NCI-H128 (cell line): Measurements from ENCODE around the gene ITPK1.
"Not testable (repeated sequence)": the region's sequence is repeated elsewhere in the genome, so short reads cannot be mapped to it uniquely, and the experiment has no call there.

Experiments
- DNase-seq: peaks from one replicate; lab custom pipeline; 2025; ENCODE audit not compliant: unreplicated experiment; lab: John Stamatoyannopoulos, UW

The ITPK1 gene

DNA sequence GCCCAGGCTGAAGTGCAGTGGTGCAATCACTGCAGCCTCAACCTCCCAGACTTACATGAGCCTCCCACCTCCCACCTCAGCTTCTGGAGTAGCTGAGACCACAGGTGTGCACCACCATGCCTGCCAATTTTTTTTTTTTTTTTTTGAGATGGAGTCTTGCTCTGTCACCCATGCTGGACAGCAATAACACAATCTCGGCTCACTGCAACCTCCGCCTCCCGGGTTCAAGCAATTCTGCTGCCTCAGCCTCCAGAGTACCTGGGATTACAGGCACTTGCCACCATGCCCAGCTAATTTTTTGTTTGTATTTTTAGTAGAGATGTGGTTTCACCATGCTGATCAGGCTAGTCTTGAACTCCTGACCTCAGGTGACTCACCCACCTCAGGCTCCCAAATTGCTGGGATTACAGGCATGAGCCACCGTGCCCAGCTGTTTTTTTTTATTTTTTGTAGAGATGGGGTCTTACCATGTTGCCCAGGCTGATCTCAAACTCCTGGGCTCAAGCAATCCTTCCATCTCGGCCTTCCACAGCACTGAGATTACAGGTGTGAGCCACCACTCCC lies 15.6 kb upstream of the ITPK1 start:
- DNase-seq, result not testable (repeated sequence)

DNA sequence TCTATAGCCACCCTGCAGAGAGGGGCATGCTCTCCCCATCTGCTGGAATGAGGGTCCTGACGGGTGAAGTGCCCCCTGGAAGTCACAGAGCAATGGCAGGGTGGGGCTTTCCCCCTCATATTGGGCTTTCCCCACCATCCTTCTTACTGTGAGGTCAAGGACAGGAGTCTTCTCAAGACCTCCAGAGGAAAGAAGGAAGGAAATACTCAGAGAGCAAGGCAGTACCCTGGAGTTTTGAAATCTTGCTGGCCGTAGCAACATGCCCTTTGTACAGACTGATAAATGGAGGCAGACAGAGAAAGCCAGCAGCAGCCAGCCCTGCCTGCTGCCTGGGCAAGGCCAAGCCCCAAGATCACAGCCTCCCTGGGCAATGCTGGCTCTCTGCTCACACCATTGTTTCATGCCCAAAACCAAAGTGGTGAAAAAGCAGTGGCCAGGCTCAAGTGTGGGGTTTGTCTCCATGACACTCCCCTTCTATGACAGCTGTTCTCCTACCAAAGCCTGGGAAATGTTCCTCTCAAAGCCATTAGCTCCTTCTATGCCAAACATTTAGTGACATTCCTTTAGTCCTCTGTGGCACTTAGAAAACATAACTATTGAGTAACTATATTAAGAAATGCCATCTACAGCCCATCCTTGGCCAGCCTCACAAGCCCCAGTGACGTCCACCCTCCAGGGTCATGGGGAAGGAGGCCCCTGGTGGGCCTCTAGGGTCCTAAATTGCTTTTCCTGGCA lies 13.2 kb upstream of the ITPK1 start:
- no peak for DNase-seq

DNA sequence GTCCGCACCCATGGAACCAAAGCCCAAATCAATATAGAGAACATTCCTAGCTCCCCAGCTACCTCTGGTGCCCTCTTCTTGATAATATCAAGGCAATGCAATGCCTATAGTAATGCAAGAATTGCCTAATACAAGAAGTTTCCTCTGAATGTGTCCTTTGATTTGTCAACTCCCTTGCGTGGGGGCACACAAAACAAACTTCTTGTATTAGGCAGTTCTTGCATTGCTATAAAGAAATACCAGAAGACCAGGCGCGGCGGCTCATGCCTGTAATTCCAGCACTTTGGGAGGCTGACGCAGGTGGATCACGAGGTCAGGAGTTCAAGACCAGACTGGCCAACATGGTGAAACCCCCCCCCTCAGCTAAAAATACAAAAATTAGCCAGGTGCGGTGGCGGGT lies 10.4 kb upstream of the ITPK1 start:
- DNase-seq, result no peak

DNA sequence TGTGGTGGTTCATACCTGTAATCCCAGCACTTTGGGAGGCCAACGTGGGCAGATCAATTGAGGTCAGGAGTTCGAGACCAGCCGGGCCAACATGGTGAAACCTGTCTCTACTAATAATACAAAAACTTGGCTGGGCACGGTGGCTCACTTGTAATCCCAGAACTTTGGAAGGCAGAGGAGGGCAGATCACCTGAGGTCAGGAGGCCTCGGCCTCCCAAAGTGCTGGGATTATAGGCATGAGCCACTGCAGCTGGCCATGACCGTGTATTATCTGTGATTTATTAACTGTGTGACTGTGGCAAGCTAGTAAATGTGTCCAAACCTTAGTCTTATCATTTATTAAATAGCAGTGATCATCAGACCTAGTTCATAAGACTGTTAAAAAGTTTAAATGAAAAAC lies 7.1 kb upstream of the ITPK1 start:
- no peak for DNase-seq

DNA sequence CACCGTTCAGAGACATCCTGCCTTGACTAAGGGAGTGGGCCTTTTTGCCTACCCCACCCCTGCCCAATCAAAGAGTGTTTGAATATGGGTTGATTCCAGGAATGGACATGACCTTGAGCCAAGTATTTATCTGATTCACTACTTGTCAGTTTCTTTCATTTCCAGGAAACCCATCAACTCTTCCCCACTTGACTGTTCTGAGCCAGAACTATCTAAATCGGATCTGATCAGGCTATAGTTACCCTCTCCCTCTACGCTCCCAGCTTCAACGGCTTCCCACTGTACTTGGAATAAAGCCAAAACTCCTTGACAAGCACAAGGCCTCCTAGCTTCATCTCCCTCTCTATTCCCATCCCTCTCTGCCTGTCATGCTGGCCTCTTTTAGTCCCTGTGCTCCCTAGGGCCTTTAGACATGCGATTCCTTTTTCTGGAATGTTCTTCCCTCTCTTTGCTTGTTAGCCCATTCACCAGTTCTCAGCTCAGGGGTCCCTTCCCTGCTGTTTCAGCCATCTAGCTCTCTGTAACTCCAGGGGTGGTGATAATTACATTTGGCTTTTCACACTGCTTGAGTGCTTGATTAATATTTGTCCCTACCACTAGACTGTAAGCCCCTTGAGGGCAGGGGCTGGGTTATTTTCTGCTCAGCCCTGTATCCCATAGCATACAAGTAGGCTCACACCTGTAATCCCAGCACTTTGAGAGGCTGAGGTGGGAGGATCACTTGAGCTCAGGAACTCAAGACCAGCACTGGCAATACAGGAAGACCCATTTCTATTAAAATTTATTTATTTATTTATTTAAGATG lies 5.5 kb upstream of the ITPK1 start:
- no peak for DNase-seq

DNA sequence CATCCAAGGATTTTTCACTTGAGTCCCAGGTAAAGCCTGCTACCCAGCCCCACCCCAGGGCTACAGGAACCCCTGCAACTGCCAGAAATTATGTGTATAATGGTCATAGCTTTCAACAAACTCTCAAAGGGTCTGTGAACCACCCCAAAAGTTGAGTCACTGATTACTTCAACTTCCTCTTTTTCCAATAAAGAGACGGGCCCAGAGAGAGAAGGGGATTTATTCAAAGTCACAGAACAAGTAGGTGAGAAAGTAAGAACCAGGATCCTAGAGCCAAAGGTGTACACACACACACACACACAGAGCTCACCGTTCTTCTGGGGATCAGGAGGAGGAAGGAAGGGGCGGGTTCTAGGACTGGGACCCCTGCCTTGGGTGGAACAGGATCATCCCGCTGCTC lies 4.8 kb upstream of the ITPK1 start:
- no peak for DNase-seq

DNA sequence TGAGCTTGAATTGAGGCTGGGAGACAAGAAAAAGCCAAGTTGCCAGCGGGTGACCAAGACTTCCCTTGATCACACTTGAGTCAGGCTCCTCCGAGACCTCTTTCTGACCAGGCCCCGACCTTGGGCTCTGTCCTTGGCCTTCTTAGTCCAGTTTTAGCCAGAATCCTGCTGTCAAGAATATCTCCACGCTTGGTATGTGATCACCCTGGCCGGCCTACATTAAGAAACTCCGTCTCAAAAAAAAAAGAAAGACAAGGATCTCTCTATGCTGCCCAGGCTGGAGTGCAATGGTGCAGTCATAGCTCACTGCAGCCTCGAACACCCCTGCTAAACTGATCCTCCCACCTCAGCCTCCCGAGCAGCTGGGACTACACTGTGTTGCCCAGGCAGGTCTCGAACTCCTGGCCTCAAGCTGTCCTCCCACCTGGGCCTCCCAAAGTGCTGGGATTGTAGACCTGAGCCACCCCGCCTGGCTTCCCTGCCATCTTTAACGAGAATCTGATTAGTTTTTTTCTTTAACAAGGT lies 1.0 kb upstream of the ITPK1 start:
- no peak for DNase-seq

DNA sequence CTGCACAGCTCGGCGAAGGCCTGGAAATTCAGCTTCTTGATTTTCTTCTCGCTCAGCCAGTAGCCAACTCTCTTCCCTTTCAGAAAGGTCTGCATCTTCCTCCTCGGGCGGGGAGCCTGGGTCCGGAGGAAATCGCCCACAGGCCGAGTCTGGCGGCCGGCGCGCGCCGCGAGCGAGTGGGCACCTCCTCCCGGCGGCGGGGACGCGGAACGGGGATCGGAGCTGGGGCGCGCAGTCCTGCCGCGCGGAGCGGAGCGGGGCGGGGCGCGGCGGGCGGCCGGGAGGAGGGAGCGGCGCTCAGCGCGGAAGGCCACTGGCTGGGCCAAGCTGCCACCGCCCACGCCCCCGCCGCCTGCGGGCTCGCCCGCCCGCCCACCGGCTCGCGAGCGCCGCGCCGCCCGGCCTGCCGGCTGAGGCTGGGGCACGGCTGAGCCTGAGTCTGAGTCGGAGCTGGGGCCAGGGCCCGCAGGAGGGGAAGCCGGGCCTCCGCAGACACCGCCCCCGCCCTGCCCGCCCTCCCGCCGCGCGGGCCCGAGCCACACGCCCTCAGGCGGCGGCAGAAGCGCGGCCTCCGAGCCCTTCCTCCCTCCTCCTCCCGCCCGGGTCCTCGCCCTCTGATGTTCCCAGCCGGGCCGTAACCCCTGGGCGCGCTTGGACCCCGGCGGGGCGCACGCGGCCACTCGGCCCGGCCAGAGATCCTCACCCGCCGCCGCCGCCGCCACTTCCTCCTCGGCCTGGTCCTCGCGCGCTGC lies 480 bp downstream of the ITPK1 start:
- peak; percentile 81 for DNase-seq

DNA sequence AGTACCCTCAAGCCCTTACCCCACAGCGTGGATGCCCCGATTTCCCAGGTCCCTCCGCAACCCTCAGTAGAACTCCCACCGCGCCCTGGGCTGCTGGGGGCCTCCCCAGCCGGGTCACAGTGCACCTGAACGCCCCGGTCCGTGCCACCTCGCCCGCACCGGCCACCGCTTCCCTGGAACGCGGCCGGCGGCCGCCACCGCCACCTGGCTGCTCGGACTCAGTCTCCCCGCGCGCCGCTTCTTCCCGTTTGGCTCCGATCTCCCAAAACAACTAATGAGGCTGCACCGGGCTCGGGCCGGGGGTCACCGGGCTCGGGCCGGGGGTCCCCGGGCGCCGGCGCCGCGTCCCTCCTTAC lies 1.0 kb downstream of the ITPK1 start:
- DNase-seq, result no peak

DNA sequence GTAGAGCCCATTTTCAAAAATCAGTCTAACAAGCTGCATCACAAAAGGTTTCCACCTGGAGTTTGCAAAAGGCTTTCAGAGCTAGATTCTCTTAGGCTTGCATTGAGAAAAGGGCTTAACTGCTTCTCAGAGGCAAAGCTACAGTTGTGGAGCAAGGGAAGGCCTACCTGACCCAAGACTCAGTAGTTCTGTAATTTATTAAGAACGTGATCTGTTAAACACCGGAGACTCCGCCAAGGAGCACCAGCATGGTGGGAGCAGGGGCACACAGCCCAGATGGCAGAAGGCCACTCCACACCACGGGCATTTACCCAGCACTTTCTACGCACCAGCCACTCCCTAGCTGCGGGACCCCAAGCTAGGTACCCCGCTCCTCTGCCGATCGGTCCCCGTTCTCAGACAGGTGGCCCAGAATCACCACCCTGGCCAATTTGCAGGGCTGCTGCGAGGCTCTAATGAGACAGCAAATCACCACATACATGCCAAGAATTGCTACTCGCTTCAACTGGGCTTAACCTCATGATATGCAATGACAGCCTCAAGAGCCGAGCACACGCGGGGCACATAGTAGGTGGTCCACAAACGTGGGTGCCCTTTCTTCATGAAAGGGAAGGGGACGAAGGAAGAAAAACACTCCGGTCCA lies 1.5 kb downstream of the ITPK1 start:
- no peak for DNase-seq

DNA sequence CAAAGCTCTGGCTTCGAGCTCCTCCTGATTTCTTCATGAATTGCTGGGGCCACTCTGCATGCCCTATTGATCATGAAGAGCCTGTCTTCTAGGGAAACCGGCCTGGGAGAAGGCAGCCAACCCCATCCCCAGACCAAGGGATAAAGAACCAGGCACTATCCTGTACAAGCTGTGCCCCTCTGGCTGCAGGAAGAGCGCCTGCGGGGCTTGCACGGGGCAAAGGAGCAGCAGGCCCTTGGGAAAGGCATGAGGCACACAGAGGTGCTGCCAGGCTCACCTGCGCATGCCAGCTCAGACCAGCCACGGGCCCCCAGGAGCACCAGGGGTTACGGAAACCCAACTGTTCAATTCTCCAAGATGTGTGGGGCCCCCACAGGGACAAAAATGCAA lies 2.1 kb downstream of the ITPK1 start:
- DNase-seq, result no peak

DNA sequence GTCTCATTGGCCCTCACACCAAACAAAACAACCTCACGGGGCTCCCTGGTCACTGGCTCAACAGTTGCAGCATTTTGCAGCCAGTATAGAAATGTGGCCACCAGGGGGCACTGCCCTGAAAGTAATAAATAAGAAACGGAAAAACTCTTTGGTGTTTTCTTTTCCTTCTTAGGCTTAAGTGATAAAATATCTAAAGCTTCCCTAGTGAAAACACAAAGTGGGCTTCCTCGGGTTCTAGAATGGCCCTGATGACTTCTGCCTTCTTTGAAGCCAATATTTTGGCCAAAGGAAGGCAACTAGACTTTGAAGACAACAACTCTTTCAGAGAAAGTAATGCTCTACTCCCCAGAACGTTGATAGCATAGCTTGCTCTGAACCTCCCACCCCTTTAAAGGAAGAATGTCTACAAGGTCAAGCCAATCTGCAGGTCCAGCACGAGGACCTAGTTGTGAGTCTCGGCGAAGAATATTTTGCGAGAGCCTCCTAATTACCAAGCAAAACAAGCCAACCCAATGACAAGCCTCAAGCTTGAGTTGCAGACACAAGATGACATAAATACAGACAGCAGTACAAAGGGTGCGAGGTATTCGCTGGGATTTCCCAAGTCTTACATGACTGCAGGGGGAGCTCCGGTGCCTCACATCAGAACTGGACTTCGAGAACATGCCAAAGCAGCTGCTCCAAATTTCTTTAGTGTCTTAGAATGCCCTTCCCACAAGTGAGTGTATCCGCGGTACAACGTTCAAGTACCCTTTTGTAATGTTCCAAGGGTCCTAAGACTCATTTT lies 2.6 kb downstream of the ITPK1 start:
- DNase-seq, result no peak

DNA sequence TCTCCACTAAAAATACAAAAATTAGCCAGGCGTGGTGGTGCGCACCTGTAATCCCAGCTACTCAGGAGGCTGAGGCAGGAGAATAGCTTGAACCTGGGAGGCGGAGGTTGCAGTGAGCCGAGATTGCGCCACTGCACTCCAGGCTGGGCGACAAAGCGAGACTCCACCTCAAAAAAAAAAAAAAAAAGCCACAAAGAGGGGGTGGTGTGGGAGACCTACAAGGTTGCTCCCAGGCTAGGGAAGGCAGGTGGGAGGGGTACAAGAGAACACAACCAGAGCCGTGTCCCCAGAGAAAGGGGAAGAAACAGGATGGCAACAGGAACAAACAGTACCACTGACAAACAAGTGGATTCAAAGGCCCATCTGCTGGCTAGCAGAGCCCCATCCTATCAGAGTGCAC lies 4.2 kb downstream of the ITPK1 start:
- DNase-seq, result peak; percentile 29

DNA sequence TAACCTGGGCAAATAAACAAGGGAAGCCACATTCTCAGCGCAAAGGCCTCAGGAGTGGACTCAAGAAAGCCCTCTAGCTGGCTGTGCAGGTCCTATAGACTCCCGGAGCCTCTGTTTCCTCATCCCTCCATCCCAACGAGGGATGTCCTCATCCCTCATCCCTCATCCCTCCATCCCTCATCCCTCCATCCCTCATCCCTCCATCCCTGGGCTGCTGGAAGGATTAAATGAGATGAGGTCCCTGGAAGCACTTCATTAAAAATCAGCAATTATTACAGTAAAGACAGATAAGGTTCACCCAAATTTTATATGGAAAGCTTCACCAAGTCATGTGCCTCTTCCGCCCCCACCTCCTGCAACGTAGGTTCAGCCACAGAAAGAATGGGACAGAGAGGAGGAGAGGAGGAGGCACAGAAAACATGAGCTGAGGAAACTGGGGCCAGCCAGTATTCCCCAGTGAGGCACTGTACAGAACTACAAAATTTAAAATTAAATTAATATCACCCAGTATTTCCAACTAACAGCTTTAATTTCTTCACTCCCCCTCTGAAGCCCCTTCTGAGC lies 4.8 kb downstream of the ITPK1 start:
- DNase-seq, result no peak

DNA sequence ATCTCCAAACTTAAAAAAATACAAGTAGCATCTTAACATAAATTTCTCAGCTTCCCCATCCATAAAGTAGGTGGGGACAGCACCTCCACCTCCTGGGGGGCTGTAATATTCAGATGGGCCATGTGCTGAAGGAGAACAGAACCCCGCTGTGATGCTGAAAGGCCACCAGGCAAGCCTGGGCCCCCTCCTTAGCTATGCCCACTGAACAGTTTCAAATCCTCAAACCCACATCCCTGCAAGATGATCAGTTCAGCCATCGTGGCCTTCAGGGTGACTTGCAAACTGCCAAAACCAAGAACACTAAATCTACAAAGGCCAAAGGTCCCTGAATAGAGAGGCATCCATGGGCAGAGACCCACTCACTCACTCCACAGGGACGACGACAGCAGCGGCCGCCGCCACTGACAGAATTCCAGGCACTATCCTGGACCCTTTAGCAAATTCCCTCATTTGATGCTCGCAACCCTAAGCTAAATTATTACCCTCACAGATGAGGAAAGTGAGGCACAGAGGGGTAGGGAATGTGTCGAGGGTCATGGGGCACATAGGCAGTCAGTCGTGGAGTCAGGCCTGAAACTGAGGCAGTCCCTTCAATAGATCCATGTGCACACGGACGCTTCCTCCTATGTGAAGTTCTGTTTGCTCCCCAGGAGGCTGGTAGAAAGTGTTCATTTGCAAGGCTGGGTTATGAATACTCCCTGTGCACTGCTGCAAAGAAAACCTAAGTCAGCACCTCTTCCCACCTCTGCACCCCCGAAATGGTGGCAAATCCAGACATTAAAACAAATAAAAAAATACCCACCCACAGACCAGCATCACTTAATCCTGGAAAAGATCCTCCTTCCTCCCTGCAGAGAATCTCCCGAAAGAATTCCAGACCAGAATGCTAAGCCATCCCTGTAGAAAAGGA lies 5.9 kb downstream of the ITPK1 start:
- no peak for DNase-seq

DNA sequence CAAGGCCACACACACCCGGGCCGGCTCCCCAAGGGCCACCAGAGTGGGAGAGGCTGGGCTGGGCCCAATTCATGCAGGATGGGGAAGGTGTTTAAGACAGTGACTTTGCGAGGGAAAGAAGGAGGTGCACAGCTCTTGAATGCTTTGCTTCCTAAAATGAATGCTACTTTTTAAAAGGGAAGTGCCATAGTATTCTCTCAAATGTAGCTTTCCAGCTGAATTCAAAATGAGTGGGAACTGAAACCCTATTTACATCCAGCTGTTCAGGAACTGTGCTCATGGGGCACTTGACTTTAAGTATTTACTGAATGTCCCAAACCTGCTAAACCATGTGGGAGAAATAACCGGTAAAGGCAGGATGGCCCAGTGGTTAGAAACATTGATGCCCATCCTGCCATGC lies 7.6 kb downstream of the ITPK1 start:
- no peak for DNase-seq

DNA sequence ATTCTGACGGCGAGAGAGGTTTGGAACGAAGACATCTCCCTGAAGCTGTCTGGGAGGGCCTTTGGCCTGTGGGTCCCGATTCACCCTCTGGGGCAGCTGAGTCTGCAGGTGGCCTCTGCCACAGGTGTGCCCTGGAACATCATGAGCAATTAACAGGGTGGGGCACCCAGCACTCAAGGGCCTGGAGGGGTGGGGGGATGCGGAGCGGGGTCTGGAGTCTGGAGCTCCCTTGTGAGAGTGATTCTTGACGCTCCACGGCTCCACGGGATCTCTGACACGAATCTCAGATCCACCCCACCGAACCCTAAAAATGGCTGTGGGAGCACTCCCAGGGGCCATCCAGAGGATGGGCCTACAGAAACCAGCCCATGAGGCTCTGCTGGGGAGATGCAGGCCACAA lies 8.3 kb downstream of the ITPK1 start:
- no peak for DNase-seq

DNA sequence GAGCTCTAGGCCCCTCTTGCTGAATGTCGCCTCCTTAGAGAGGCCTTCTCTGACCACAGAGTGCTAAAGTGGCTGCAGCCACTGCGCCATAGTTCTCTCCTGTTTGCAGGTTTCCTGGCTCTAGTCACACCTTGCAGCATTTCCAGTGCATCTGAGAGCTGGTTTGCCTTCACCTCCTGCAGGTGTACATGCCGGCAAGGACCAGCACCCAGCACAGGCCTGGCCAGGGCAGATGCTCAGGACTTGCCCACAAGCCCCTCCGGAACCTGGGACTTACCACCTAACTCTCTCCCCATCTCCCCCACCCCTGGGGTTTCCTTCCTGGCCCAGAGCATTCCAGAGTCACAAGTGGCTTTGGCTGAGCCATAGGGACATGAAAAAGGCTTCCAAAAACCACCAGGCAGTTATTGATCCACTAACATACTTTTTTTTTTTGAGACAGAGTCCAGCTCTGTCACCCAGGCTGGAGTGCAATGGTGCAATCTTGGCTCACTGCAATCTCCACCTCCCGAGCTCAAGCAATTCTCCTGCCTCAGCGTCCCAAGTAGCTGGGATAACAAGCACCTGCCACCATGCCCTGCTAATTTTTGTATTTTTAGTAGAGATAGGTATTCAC lies 9.1 kb downstream of the ITPK1 start:
- no peak for DNase-seq
